ENCODE data around the gene MON1A. TPM values are rescaled to one million over a fixed set of nuclear protein-coding genes. Genes with fewer than 3 reads are reported as not detected.
"Not testable (repeated sequence)": the region's sequence is repeated elsewhere in the genome, so short reads cannot be mapped to it uniquely, and the experiment has no call there.

The MON1A gene
- total and polyA plus RNA-seq, 7 donors = 13.7 to 37.8 (median 15.9) TPM

- no peaks in the 10 kb centered on the region for H3K9me3 ChIP-seq
- DNase-seq (no peak), ATAC-seq (no peak)
- 89 to 94% (median 93%) methylated on average over 2 of the region's 2 CpGs for WGBS, 3 donors
- intact Hi-C loops (cut with DNase I) = no loop called here
- H3K27ac ChIP-seq = peak overlapping the region; percentile 70
- no peak overlapping the region for H3K4me3 ChIP-seq
- TF ChIP-seq CTCF (IDR thresholded peaks at IDR 0.05) = no peak
- no peaks in the 10 kb centered on the region for H3K27me3 ChIP-seq (ENCODE audit: insufficient read depth in 3 of 3, low read length in 2 of 3)
- peaks cover 26% of the 10 kb centered on the region for H3K4me1 ChIP-seq
- peaks cover 0 to 2% of the 10 kb centered on the region in 2 donors for H3K36me3 ChIP-seq (ENCODE audit: insufficient read depth in 1 of 2, low read depth in 1 of 2)
Measured at GRCh38 chr3:49925485-49925884, 4.1 kb downstream of the MON1A start.

GRCh38 chr3:49924683-49925082, 4.9 kb downstream of the MON1A start:
- WGBS, 3 donors = 49 to 77% (median 69%) methylated on average over 2 of the region's 2 CpGs
- intact Hi-C loops (cut with DNase I) = no loop called here

DNA sequence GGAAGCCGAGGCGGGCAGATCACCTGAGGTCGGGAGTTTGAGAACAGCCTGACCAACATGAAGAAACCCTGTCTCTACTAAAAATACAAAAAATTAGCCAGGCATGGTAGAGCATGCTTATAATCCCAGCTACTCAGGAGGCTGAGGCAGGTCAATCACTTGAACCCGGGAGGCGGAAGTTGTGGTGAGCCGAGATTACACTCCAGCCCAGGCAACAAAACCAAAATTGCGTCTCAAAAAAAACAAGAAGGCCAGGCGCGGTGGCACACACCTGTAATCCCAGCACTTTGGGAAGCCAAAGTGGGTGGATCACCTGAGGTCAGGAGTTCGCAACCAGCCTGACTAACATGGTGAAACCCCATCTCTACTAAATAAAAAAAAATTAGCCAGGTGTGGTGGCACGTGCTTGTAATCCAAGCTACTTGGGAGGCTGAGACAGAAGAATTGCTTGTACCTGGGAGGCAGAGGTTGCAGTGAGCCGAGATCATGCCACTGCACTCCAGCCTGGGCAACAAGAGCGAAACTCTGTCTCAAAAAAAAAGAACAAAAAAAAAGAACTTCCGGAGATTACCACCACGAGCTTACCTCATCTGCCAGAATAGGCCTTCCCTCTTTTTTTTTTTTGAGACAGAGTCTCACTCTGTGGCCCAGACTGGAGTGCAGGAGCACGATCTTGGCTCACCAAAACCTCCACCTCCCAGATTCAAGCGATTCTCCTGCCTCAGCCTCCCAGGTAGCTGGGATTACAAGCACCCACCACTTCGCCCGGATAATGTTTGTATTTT, 11.6 kb downstream of the MON1A start:
- H3K9me3 ChIP-seq; H3K4me1 ChIP-seq; H3K27me3 ChIP-seq (ENCODE audit: insufficient read depth in 3 of 3, low read length in 2 of 3); ATAC-seq; H3K4me3 ChIP-seq; DNase-seq; H3K36me3 ChIP-seq (ENCODE audit: insufficient read depth in 1 of 2, low read depth in 1 of 2); H3K27ac ChIP-seq: not testable (repeated sequence)
- intact Hi-C loops (cut with DNase I) = loop anchor here in 1 of 2 donors (2.0 kb wide), 1 partner anchor 25 kb away; no protein-coding TSS in a partner anchor
- 92 to 94% (median 93%) methylated on average over 18 to 19 of the region's 19 CpGs for WGBS, 3 donors

More at GRCh38 chr3:49924683-49925082, 4.9 kb downstream of the MON1A start:
- ATAC-seq (peak; percentile 62 to 71 (median 64)), DNase-seq (no peak)
- Histone ChIP-seq H3K4me3 (no peak overlapping the region), H3K4me1 (peaks cover 21% of the 10 kb centered on the region), H3K9me3 (no peaks in the 10 kb centered on the region), H3K36me3 (ENCODE audit: insufficient read depth in 1 of 2, low read depth in 1 of 2) (peaks cover 0 to 2% of the 10 kb centered on the region in 2 donors), H3K27ac (peak overlapping the region; percentile 70), H3K27me3 (ENCODE audit: insufficient read depth in 3 of 3, low read length in 2 of 3) (no peaks in the 10 kb centered on the region)
- TF ChIP-seq CTCF (IDR thresholded peaks at IDR 0.05) = no peak

- peak in 3 of 4 donors; percentile 41 to 62 (median 48) for ATAC-seq
- Histone ChIP-seq H3K36me3 (ENCODE audit: insufficient read depth in 1 of 2, low read depth in 1 of 2) (peaks cover 0 to 13% of the 10 kb centered on the region in 2 donors), H3K4me3 (no peak overlapping the region), H3K27ac (no peak overlapping the region), H3K4me1 (no peaks in the 10 kb centered on the region), H3K27me3 (ENCODE audit: insufficient read depth in 3 of 3, low read length in 2 of 3) (no peaks in the 10 kb centered on the region), H3K9me3 (no peaks in the 10 kb centered on the region)
- intact Hi-C loops (cut with DNase I) = no loop called here
- WGBS, 3 donors = 82 to 96% (median 86%) methylated on average over 5 of the region's 5 CpGs
- no peak for TF ChIP-seq CTCF (IDR thresholded peaks at IDR 0.05)
- DNase-seq = no peak
Measured at GRCh38 chr3:49916686-49917085, 12.9 kb downstream of the MON1A start.

GRCh38 chr3:49914906-49915305, 14.7 kb downstream of the MON1A start:
- no peak for TF ChIP-seq CTCF (IDR thresholded peaks at IDR 0.05)
- DNase-seq (no peak), ATAC-seq (no peak)
- Histone ChIP-seq H3K36me3 (ENCODE audit: insufficient read depth in 1 of 2, low read depth in 1 of 2) (peaks cover 0 to 31% of the 10 kb centered on the region in 2 donors), H3K4me3 (no peak overlapping the region), H3K9me3 (no peaks in the 10 kb centered on the region), H3K27me3 (ENCODE audit: insufficient read depth in 3 of 3, low read length in 2 of 3) (no peaks in the 10 kb centered on the region), H3K27ac (no peak overlapping the region), H3K4me1 (no peaks in the 10 kb centered on the region)
- WGBS, 3 donors = 74 to 95% (median 83%) methylated on average over 2 of the region's 2 CpGs
- intact Hi-C loops (cut with DNase I) = no loop called here
